Ascending aorta (tissue), 2 donors: Measurements from ENCODE around the gene IFITM1. TPM values are rescaled to one million over a fixed set of nuclear protein-coding genes. Genes with fewer than 3 reads are reported as not detected.
A peak's percentile ranks its signal among the peaks of the same experiment; 100 is the strongest.
"Not testable (repeated sequence)": the region's sequence is repeated elsewhere in the genome, so short reads cannot be mapped to it uniquely, and the experiment has no call there.

Experiments
- DNase-seq, 2 donors: peaks; one replicate each; pipeline ENCODE4 v3.0.0-alpha.2; 2019; ENCODE audit warnings: low spot score in 2 of 2
- H3K27ac ChIP-seq, 2 donors: fragments of 200-600 bp; sonication (generic); one replicate each; pipeline ENCODE4 v1.5.1; 2016 to 2017; ENCODE audit warnings: mild to moderate bottlenecking in 1 of 2
- H3K27me3 ChIP-seq: fragments of 200-600 bp; sonication (generic); one replicate; pipeline ENCODE4 v1.5.1; 2017
- H3K36me3 ChIP-seq, 2 donors: fragments of 200-600 bp; sonication (generic); one replicate each; pipeline ENCODE4 v1.5.1; 2016
- H3K4me1 ChIP-seq, 2 donors: fragments of 200-600 bp; sonication (generic); one replicate each; pipeline ENCODE4 v1.5.1; 2016 to 2017; ENCODE audit warnings: mild to moderate bottlenecking in 1 of 2
- H3K4me3 ChIP-seq, 2 donors: fragments of 200-600 bp; sonication (generic); one replicate each; pipeline ENCODE4 v1.5.1; 2016 to 2017; ENCODE audit warnings: mild to moderate bottlenecking in 1 of 2
- H3K9me3 ChIP-seq, 2 donors: fragments of 200-600 bp; sonication (generic); one replicate each; pipeline ENCODE4 v1.5.1; 2016
- CTCF ChIP-seq, 3 experiments: fragments of 200-600 bp in 2 of 3; fragments of 450-650 bp in 1 of 3; sonication (generic) in 2 of 3; IDR thresholded peaks; one replicate each; pipeline ENCODE4 v1.5.1; 2016 to 2019; ENCODE audit warnings: antibody characterized with exemption in 3 of 3, mild to moderate bottlenecking in 1 of 3, moderate library complexity in 1 of 3
- intact Hi-C: fragments of 100-400 bp; cut with DNase I; formaldehyde crosslinking; loops from one replicate; pipeline ENCODE4 v1.15.1; 2023
- total RNA-seq: library from RNA; depleted of rRNA; stranded (reverse); fragments of >200 nt; gene quantifications from one replicate; pipeline ENCODE4 v1.1.0, GENCODE V29; 2016

Gene IFITM1
- total RNA-seq, 1 donor from 2014 or later: 650 TPM

GRCh38 chr11:305844-306211, 8.0 kb upstream of the IFITM1 start:
- Histone ChIP-seq H3K36me3 (no peaks in the 10 kb centered on the region), H3K27me3 (no peaks in the 10 kb centered on the region), H3K9me3 (no peaks in the 10 kb centered on the region), H3K4me3 (no peak overlapping the region), H3K27ac (peak overlapping the region in 1 of 2 donors; percentile 86), H3K4me1 (peaks cover 7 to 32% of the 10 kb centered on the region in 2 donors)
- no peak for TF ChIP-seq CTCF (IDR thresholded peaks at IDR 0.05)
- intact Hi-C loops: loop anchor here (5.0 kb wide), 4 partner anchors 69 to 201 kb away; partner anchors contain the start of genes BET1L, PSMD13, RIC8A and RNH1
- no peak for DNase-seq

- Histone ChIP-seq H3K4me1 (peaks cover 7 to 34% of the 10 kb centered on the region in 2 donors), H3K27ac (peak overlapping the region; percentile 62 to 86), H3K9me3 (no peaks in the 10 kb centered on the region), H3K36me3 (no peaks in the 10 kb centered on the region), H3K4me3 (no peak overlapping the region), H3K27me3 (no peaks in the 10 kb centered on the region)
- intact Hi-C loops: loop anchor here (5.0 kb wide), 4 partner anchors 70 to 200 kb away; partner anchors contain the start of genes BET1L, PSMD13, RIC8A and RNH1
- no peak for DNase-seq
- TF ChIP-seq CTCF (IDR thresholded peaks at IDR 0.05): no peak
Observed at GRCh38 chr11:306645-307371, 7.0 kb upstream of the IFITM1 start.

GRCh38 chr11:307766-308708, 5.8 kb upstream of the IFITM1 start, which contains the start of gene IFITM2:
TSS of gene IFITM2 (plus strand) at chr11:307816. CDS start at chr11:308193, 377 bp downstream.
- DNase-seq: peak; percentile 48 to 90

GRCh38 chr11:308740-309665, 4.8 kb upstream of the IFITM1 start:
- H3K27me3 ChIP-seq, H3K36me3 ChIP-seq, H3K9me3 ChIP-seq, DNase-seq: not testable (repeated sequence)
- Histone ChIP-seq H3K4me1 (peaks cover 7 to 38% of the 10 kb centered on the region in 2 donors), H3K4me3 (peak overlapping the region; percentile 61 to 62), H3K27ac (peak overlapping the region; percentile 70 to 86)
- intact Hi-C loops: loop anchor here (1.0 to 5.0 kb wide), 5 partner anchors 46 to 198 kb away; partner anchors contain the start of genes BET1L, PSMD13, RIC8A and RNH1

More at GRCh38 chr11:307766-308708, 5.8 kb upstream of the IFITM1 start, which contains the start of gene IFITM2:
- H3K4me3 ChIP-seq: peak within 1 kb of the TSS; percentile 61 to 62
- not testable (repeated sequence) for H3K27me3 ChIP-seq, H3K9me3 ChIP-seq, H3K36me3 ChIP-seq
- intact Hi-C loops: loop anchor here (1.0 to 5.0 kb wide), 5 partner anchors 47 to 199 kb away; partner anchors contain the start of genes BET1L, PSMD13, RIC8A and RNH1
- TF ChIP-seq CTCF (IDR thresholded peaks at IDR 0.05): peak in 1 of 3 experiments; percentile 4
- peak within 1 kb of the TSS; percentile 70 to 86 for H3K27ac ChIP-seq
- peaks cover 7 to 38% of the 10 kb centered on the region in 2 donors for H3K4me1 ChIP-seq

GRCh38 chr11:309979-310572, 3.8 kb upstream of the IFITM1 start:
- peaks cover 7 to 33% of the 10 kb centered on the region in 2 donors for H3K4me1 ChIP-seq
- not testable (repeated sequence) for H3K27me3 ChIP-seq, DNase-seq

GRCh38 chr11:311013-311748, 2.7 kb upstream of the IFITM1 start:
- H3K36me3 ChIP-seq, H3K9me3 ChIP-seq, H3K27me3 ChIP-seq, DNase-seq, intact Hi-C loops: not testable (repeated sequence)
- Histone ChIP-seq H3K27ac (peak overlapping the region; percentile 61), H3K4me1 (peaks cover 7 to 28% of the 10 kb centered on the region in 2 donors), H3K4me3 (peak overlapping the region; percentile 40 to 61)

More at GRCh38 chr11:309979-310572, 3.8 kb upstream of the IFITM1 start:
- H3K27ac ChIP-seq: peak overlapping the region; percentile 70 to 86
- intact Hi-C loops: loop anchor here (5.0 kb wide), 4 partner anchors 73 to 197 kb away; partner anchors contain the start of genes BET1L, PSMD13, RIC8A and RNH1
- H3K4me3 ChIP-seq: peak overlapping the region; percentile 61 to 62
- H3K9me3 ChIP-seq, H3K36me3 ChIP-seq: not testable (repeated sequence)
